NCI-H774 (cell line): ENCODE data around the gene MAN2C1.
"Not testable (repeated sequence)": the region's sequence is repeated elsewhere in the genome, so short reads cannot be mapped to it uniquely, and the experiment has no call there.

Source experiments
- DNase-seq: peaks from one replicate; lab custom pipeline; 2025; lab: John Stamatoyannopoulos, UW

MAN2C1 gene

GRCh38 chr15:75367913-75368688 lies at the start of gene MAN2C1:
MAN2C1 (minus strand) TSS chr15:75368607; CDS start chr15:75368583, 24 bp downstream.
- DNase-seq = peak; percentile 96

DNA sequence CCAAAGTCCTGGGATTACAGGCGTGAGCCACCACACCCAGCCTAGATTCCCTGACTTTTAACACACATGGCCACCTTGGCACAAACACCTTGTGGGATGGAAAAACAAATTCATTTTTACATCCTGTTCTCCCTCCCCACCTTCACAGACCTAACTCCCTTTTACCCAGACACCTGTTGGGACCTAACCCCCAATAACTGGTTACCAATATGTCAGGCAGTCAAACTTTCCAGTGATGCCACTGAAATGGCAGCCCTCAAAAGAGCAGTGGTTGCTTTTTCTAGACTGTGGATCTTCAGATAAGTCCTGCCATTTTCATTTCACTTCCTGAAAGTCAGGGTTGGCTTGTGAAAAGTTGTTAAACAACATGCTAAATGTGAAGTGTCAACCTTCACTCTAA lies 48.2 kb upstream of the MAN2C1 start:
- no peak for DNase-seq

GRCh38 chr15:75410196-75410595 lies 41.8 kb upstream of the MAN2C1 start:
- DNase-seq = no peak

GRCh38 chr15:75407083-75407482 lies 38.7 kb upstream of the MAN2C1 start:
- no peak for DNase-seq

- DNase-seq = no peak
Measured at GRCh38 chr15:75403892-75404291, 35.5 kb upstream of the MAN2C1 start.

- no peak for DNase-seq
Measured at GRCh38 chr15:75397494-75397893, 29.1 kb upstream of the MAN2C1 start.

GRCh38 chr15:75389791-75390382 lies 21.5 kb upstream of the MAN2C1 start:
- DNase-seq = no peak

DNA sequence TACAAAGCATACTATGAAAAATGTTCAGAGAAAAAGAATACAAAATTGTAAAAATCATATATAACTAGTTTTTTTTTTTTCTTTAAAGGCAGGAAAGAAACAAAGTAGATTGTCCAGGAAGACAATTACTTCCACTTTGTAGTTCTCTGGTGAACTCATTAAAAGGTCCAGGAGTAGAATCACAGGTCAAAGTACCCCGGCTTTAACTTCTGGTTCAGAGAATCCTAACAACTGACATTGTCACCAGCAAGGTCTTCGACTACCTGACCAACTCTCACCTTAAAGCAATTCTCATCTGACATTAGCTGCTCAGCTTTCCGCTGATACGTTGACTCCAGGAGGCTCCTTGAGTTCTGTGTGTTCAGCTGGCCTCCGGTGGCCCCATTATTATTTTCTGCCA lies 15.6 kb upstream of the MAN2C1 start:
- DNase-seq = not testable (repeated sequence)

DNA sequence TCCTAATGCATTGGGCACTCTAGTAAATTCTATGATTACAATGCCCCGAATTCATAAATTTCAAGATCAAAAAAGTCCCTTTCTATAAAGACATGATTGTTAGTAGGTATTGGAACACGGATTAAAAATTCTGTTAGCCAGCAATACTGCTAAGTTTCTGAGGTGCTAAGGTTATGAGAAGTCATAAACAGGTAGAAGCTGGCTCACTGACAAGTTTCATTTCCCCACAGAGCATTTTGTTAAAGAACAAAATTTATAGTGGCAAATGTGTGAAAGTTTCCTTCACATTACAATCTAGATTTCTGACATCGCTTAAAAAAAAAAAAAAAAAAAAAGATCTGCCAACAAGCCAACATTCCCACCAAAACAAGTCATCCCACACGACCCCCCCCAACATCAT lies 12.4 kb upstream of the MAN2C1 start:
- no peak for DNase-seq

DNA sequence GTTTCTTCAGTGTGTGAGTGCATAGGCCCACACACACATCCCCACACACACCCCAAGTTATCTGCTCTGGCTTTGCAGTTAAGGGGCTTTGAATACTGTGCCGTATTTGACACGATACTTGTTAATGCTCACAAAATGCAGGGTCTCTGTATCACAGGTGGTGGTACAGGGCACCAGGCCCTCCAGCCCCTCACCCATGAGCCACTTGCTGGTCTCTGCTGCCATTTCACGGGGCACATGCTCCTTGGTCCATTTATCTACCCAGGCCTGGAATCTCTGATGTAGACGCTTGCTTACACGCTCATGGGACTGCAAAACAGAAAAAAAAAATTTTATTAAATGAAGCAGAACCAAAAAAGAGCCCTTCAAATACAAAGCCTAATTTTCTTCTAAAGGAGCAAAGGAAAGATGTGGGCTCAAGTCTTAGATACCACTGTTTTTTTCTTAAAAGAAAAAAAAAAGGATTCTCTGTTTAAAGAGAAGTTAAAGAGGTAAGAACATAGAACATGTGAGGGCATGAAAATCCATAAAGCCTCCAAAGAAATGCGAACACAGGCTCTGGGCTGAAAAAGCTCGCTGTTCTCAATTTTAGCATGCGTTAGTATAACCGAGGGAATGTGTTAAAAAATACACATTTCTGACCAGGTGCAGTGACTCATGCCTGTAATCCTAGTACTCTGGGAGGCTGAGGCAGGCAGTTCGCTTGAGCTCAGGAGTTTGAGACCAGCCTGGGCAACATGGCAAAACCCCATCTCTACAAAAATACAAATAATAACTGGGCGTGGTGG lies 3.7 kb upstream of the MAN2C1 start:
- no peak for DNase-seq

- DNase-seq = no peak
Measured at GRCh38 chr15:75371486-75371885, 3.1 kb upstream of the MAN2C1 start.

DNA sequence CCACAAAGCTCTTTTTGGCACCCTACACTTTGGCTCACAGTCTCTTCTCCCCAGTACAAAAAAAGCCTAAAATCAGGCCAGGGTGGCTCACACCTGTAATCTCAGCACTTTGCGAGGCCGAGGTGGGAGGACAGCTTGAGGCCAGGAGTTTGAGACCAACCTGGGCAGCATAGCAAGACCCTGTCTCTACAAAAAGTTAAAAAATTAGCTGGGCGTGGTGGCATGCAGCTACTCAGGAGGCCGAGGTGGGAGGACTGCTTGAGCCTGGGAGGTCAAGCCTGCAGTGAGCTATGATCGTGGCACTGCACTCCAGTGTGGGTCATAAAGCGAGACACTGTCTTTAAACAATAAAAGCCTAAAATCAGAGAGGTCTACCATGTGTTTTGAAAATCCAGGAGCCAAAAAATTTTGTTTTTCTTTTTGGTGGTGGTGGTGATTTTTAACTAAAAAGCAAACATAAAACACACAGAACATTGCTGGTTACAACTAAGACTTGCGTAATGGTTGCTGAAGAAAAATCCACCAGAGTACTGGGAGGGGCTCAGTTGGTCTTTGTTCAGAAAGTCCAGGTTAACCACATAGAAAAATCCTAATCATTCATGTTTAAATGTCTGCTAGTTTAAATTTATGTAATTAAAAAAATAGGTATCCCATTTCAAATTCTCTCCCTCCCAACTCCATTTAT lies 1.6 kb upstream of the MAN2C1 start:
- no peak for DNase-seq

DNA sequence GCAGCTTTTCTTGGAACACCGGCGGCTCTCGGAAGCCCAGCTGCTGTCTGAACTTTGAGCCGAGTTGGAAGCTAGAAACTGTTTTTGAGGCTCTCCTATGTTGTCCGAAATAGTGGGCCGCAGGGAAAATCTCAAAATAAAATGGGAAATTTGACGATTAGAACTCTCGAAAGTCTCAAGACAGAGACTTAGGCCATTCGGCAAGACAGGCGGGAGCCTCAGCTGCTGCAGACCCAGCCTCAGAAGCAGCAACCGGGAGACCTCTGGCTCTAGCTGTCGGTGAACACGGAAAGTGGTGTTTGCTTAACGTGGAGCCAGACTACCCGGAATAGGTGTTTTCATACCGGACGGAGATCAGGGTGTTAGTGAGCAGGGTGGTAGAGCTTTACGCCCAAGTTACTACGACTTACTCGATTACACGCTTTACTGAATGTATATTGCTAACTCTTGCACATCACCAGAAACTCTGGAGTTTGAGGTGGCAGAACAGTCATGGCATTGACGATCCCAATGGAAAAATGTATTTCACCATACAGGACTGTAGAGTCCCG lies 357 bp upstream of the MAN2C1 start:
- DNase-seq = no peak

DNA sequence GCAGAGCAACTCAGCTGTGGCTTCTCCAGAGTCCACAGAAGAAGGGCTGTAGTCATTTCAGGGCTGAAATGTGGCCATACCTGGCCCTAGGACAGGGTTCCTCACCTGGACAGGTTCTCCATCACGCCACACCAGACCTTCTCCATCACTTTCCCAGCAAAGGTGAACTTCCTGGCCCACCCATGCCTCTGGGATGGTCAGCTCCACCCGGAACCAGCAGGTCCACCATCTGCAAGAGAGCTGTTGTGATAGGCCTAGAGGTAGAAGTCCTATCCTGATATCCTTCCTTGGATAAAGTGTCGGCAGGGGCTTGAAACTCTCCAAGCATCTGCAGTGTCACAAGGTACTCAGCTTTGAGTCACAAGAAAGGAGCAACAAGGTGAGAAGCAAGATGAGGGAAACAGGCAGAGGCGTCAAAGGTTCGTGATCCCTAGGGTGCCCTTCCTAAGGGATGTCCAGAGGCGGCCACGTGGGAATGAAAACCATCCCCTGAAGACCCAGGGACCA lies 948 bp downstream of the MAN2C1 start:
- DNase-seq = no peak

- no peak for DNase-seq
Measured at GRCh38 chr15:75367006-75367405, 1.4 kb downstream of the MAN2C1 start.

- no peak for DNase-seq
Measured at GRCh38 chr15:75366163-75366562, 2.2 kb downstream of the MAN2C1 start.

GRCh38 chr15:75364881-75365280 lies 3.5 kb downstream of the MAN2C1 start:
- DNase-seq = no peak

DNA sequence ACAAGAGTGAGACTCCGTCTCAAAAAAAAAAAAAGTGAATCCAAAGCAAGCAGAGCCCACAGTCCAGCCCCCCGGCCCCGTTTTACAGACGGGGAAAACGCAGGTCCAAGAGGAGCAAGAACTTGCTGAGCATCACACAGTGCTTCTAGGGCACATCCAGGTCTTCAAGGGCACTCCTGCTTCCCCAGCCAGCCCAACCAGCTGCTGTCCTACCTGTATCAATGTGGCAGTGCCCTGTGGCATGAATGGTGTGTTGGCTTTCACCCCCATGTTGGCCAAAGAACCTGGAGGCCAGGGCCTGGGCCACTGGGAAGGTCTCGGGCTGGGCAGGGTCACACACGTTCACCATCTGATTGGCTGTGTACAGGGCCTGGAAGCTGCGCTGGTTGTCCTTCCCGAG lies 4.6 kb downstream of the MAN2C1 start:
- no peak for DNase-seq

- DNase-seq = no peak
Measured at GRCh38 chr15:75362642-75363249, 5.7 kb downstream of the MAN2C1 start.

- DNase-seq = no peak
Measured at GRCh38 chr15:75361989-75362641, 6.3 kb downstream of the MAN2C1 start.
